ENCODE measurements around the gene FAM120B.
"Not testable (repeated sequence)": the region's sequence is repeated elsewhere in the genome, so short reads cannot be mapped to it uniquely, and the experiment has no call there.

FAM120B gene

GRCh38 chr6:170383466-170384035, 77.0 kb downstream of the FAM120B start:
- no peak for DNase-seq (ENCODE audit: low read depth)

GRCh38 chr6:170385506-170385905, 78.9 kb downstream of the FAM120B start:
- no peak for DNase-seq (ENCODE audit: low read depth)

GRCh38 chr6:170388113-170388512, 81.6 kb downstream of the FAM120B start:
- peak; percentile 36 for DNase-seq (ENCODE audit: low read depth)

- DNase-seq (ENCODE audit: low read depth), result no peak
Measured at GRCh38 chr6:170393033-170393432, 86.5 kb downstream of the FAM120B start.

GRCh38 chr6:170393807-170394399, 87.3 kb downstream of the FAM120B start:
- DNase-seq (ENCODE audit: low read depth), result no peak

GRCh38 chr6:170394980-170395379, 88.4 kb downstream of the FAM120B start:
- no peak for DNase-seq (ENCODE audit: low read depth)

GRCh38 chr6:170398743-170399369, 92.3 kb downstream of the FAM120B start:
- DNase-seq (ENCODE audit: low read depth), result not testable (repeated sequence)

- not testable (repeated sequence) for DNase-seq (ENCODE audit: low read depth)
Measured at GRCh38 chr6:170399955-170400558, 93.5 kb downstream of the FAM120B start.

- no peak for DNase-seq (ENCODE audit: low read depth)
Measured at GRCh38 chr6:170402318-170403040, 95.9 kb downstream of the FAM120B start.

- DNase-seq (ENCODE audit: low read depth), result no peak
Measured at GRCh38 chr6:170403451-170403850, 96.9 kb downstream of the FAM120B start.

GRCh38 chr6:170404036-170404435, 97.5 kb downstream of the FAM120B start:
- no peak for DNase-seq (ENCODE audit: low read depth)

- DNase-seq (ENCODE audit: low read depth), result no peak
Measured at GRCh38 chr6:170404697-170405096, 98.1 kb downstream of the FAM120B start.

- DNase-seq (ENCODE audit: low read depth), result peak; percentile 73
Measured at GRCh38 chr6:170405311-170405975, 98.9 kb downstream of the FAM120B start.

- no peak for DNase-seq (ENCODE audit: low read depth)
Measured at GRCh38 chr6:170407200-170407599, 100.6 kb downstream of the FAM120B start.

- no peak for DNase-seq (ENCODE audit: low read depth)
Measured at GRCh38 chr6:170407932-170408331, 101.4 kb downstream of the FAM120B start.

GRCh38 chr6:170409746-170410145, 103.2 kb downstream of the FAM120B start:
- not testable (repeated sequence) for DNase-seq (ENCODE audit: low read depth)

GRCh38 chr6:170410241-170410640, 103.7 kb downstream of the FAM120B start:
- no peak for DNase-seq (ENCODE audit: low read depth)

- DNase-seq (ENCODE audit: low read depth), result no peak
Measured at GRCh38 chr6:170415318-170415717, 108.8 kb downstream of the FAM120B start.

- no peak for DNase-seq (ENCODE audit: low read depth)
Measured at GRCh38 chr6:170416303-170416702, 109.7 kb downstream of the FAM120B start.

GRCh38 chr6:170416959-170417606, 110.5 kb downstream of the FAM120B start:
- DNase-seq (ENCODE audit: low read depth), result no peak

GRCh38 chr6:170417881-170418280, 111.3 kb downstream of the FAM120B start:
- DNase-seq (ENCODE audit: low read depth), result no peak

Measured in fibroblast of the conjunctiva (primary cell).